Measurements from ENCODE around the gene FXYD2.

DNA sequence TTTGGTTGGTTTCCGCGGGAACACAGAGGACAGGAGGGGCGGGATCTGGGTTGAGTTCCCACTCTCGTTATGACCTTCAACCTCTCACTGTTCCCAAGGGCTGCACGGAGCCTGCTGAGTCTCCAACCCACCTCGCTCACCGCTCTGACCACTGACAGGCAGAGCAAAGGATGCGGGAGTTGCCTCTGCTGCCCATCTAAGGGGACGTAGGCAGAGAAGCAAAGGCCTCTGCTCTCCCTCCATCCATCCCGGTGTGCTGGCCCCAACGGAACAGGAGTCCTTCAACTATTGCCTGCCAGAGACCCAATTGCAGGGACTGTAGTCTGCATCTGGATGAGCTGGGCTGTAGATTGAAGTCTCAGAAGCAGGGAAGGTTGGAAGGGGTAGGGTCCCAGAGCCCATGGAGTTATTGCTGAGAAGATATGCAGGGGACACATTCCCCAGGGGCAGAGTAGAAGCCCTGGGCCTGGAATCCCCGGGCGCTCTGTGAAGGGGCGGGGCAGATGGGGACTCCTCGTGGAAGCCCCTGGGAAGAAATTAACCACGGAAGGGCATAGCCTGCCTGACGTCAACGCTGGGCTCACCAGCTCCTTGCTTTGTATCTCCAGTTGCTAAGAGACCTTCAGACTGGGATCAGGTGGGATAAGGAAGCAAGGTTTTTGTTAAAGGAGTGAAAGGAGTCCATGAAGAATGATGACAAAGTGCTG is 12.7 kb upstream of the FXYD2 start:
- TF ChIP-seq POLR2AphosphoS5 (IDR thresholded peaks at IDR 0.05; ENCODE audit: low read depth, low read length) (no peak), YY1 (IDR thresholded peaks at IDR 0.05; ENCODE audit: low read depth, low read length) (no peak), EZH2 (IDR thresholded peaks at IDR 0.05; ENCODE audit: low read depth, low read length, severe bottlenecking) (no peak), POLR2A (IDR thresholded peaks at IDR 0.05; ENCODE audit: control extremely low read depth in 1 of 2, low read depth in 2 of 2, low read length in 2 of 2) (no peak), BACH1 (IDR thresholded peaks at IDR 0.05; ENCODE audit: low read length) (no peak), KDM4A (IDR thresholded peaks at IDR 0.05; ENCODE audit: low read depth, low read length, severe bottlenecking) (no peak), MAX (IDR thresholded peaks at IDR 0.05) (no peak), CREB1 (IDR thresholded peaks at IDR 0.05) (no peak), SRF (IDR thresholded peaks at IDR 0.05; ENCODE audit: low read depth, low read length) (no peak), EP300 (IDR thresholded peaks at IDR 0.05; ENCODE audit: borderline replicate concordance in 1 of 2, low read depth in 2 of 2, low read length in 2 of 2) (no peak), CHD2 (IDR thresholded peaks at IDR 0.05; ENCODE audit: low read length) (no peak), ZNF274 (IDR thresholded peaks at IDR 0.05; ENCODE audit: borderline replicate concordance, extremely low read depth, low read length) (no peak), TBP (IDR thresholded peaks at IDR 0.05; ENCODE audit: low read depth, low read length) (no peak)
- TF ChIP-seq, protein P1, sequence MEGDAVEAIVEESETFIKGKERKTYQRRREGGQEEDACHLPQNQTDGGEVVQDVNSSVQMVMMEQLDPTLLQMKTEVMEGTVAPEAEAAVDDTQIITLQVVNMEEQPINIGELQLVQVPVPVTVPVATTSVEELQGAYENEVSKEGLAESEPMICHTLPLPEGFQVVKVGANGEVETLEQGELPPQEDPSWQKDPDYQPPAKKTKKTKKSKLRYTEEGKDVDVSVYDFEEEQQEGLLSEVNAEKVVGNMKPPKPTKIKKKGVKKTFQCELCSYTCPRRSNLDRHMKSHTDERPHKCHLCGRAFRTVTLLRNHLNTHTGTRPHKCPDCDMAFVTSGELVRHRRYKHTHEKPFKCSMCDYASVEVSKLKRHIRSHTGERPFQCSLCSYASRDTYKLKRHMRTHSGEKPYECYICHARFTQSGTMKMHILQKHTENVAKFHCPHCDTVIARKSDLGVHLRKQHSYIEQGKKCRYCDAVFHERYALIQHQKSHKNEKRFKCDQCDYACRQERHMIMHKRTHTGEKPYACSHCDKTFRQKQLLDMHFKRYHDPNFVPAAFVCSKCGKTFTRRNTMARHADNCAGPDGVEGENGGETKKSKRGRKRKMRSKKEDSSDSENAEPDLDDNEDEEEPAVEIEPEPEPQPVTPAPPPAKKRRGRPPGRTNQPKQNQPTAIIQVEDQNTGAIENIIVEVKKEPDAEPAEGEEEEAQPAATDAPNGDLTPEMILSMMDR (IDR thresholded peaks at IDR 0.05; ENCODE audit: control extremely low read depth in 1 of 3, insufficient read depth in 1 of 3, low read depth in 1 of 3, low read length in 3 of 3): no peak
